NCI-H1694 treated with DMSO at 0.1 percent for 48 hours (cell line): ENCODE results near the gene OR52L1.

ENCODE experiments used
- DNase-seq: peaks from one replicate; lab custom pipeline; 2025; lab: John Stamatoyannopoulos, UW

The OR52L1 gene

GRCh38 chr11:5940748-5941147, 46.0 kb downstream of the OR52L1 start:
- no peak for DNase-seq

GRCh38 chr11:5938603-5938965, 48.2 kb downstream of the OR52L1 start:
- DNase-seq = no peak

GRCh38 chr11:5937868-5938602, 48.8 kb downstream of the OR52L1 start:
- no peak for DNase-seq
